HuH-7.5 (cell line): ENCODE results near the gene ADRB1.

Experiments used
- DNase-seq: peaks from one replicate; pipeline ENCODE4 v3.0.0; 2011; ENCODE audit warnings: low spot score

Gene ADRB1

GRCh38 chr10:114094795-114095194 is 51.1 kb downstream of the ADRB1 start:
- no peak for DNase-seq

GRCh38 chr10:114095559-114096337 is 52.1 kb downstream of the ADRB1 start:
- no peak for DNase-seq
